ENCODE results near the gene SOAT1. TPM values are rescaled to one million over a fixed set of nuclear protein-coding genes. Genes with fewer than 3 reads are reported as not detected.

SOAT1 gene
- total and polyA plus RNA-seq, 2 of the 4 experiments (the other 2 are of a cell fraction), result 19.5 to 19.8 TPM

GRCh38 chr1:179380299-179380698 lies 86.7 kb downstream of the SOAT1 start:
- no peak overlapping the region for H3K27ac ChIP-seq (ENCODE audit: insufficient read depth, low read length)
- POLR2A ChIA-PET (ENCODE audit: unreplicated experiment), result no interaction called here
- CTCF ChIA-PET, result no interaction called here
- H3K4ac ChIP-seq (ENCODE audit: low read depth, low read length), result no peak overlapping the region
- no peaks in the 10 kb centered on the region for H3K4me1 ChIP-seq (ENCODE audit: control insufficient read depth, insufficient read depth, low read length)
- no peak overlapping the region for H2AK5ac ChIP-seq (ENCODE audit: low read depth, low read length)
- H3K9me1 ChIP-seq (ENCODE audit: insufficient read depth, low read length), result no peaks in the 10 kb centered on the region
- no peak overlapping the region for H3K4me2 ChIP-seq (ENCODE audit: low read depth, low read length)
- in situ Hi-C loops (cut with MboI; ENCODE audit: low sequenced_read_pairs) (no loop called here), intact Hi-C loops (cut with micrococcal nuclease) (no loop called here), dilution Hi-C loops (cut with HindIII; ENCODE audit: low sequenced_read_pairs, unreplicated experiment) (no loop called here)
- no peak overlapping the region for H3K23ac ChIP-seq (ENCODE audit: low read depth, low read length)
- no peak overlapping the region for H4K91ac ChIP-seq (ENCODE audit: insufficient read depth, low read depth, low read length)
- H3K18ac ChIP-seq (ENCODE audit: low read depth, low read length), result no peak overlapping the region
- no peaks in the 10 kb centered on the region for H3K27me3 ChIP-seq (ENCODE audit: control insufficient read depth, insufficient read depth, low read length)
- TF ChIP-seq USF2 (IDR thresholded peaks at IDR 0.05; ENCODE audit: low read depth, low read length) (no peak), RAD21 (IDR thresholded peaks at IDR 0.05; ENCODE audit: low read length) (no peak), BHLHE40 (IDR thresholded peaks at IDR 0.05; ENCODE audit: low read depth, low read length) (no peak), FOS (IDR thresholded peaks at IDR 0.05; ENCODE audit: low read depth, low read length) (no peak), CEBPB (IDR thresholded peaks at IDR 0.05; ENCODE audit: low read depth, low read length) (no peak), RFX5 (IDR thresholded peaks at IDR 0.05; ENCODE audit: low read depth, low read length) (no peak), CHD1 (IDR thresholded peaks at IDR 0.05; ENCODE audit: low read depth, low read length) (no peak), MXI1 (IDR thresholded peaks at IDR 0.05; ENCODE audit: borderline replicate concordance, low read depth, low read length) (no peak), CTCF (conservative IDR thresholded peaks at IDR 0.05; ENCODE audit: low read depth, low read length) (no peak), SMC3 (IDR thresholded peaks at IDR 0.05; ENCODE audit: low read depth, low read length) (no peak), POLR2A (IDR thresholded peaks at IDR 0.05; ENCODE audit: low read depth, low read length) (no peak)
- no peak overlapping the region for H3K9ac ChIP-seq (ENCODE audit: low read depth, low read length)
- no peaks in the 10 kb centered on the region for H4K20me1 ChIP-seq (ENCODE audit: insufficient read depth, low read length)
- H2BK120ac ChIP-seq (ENCODE audit: low read depth, low read length), result no peak overlapping the region
- H2BK5ac ChIP-seq (ENCODE audit: low read depth, low read length, poor library complexity, severe bottlenecking), result no peak overlapping the region
- no peaks in the 10 kb centered on the region for H3K79me1 ChIP-seq (ENCODE audit: low read depth in 1 of 2, low read length in 2 of 2)
- no peaks in the 10 kb centered on the region for H3K9me3 ChIP-seq (ENCODE audit: control insufficient read depth, insufficient read depth, low read length)
- DNase-seq (no peak), ATAC-seq (ENCODE audit: low read depth) (no peak)
- H4K8ac ChIP-seq (ENCODE audit: low read depth in 2 of 2, low read length in 2 of 2), result no peak overlapping the region
- H2BK15ac ChIP-seq (ENCODE audit: low read depth, low read length), result no peak overlapping the region
- no peaks in the 10 kb centered on the region for H3K36me3 ChIP-seq (ENCODE audit: control insufficient read depth, insufficient read depth, low read length)
- H3K56ac ChIP-seq (ENCODE audit: extremely low read depth, insufficient read depth, low read length), result no peak overlapping the region
- BruUV-seq (replicated peaks), result no TSS peak
- H2AK9ac ChIP-seq (replicated peaks; ENCODE audit: low read depth, low read length, poor library complexity), result no peak overlapping the region
- H3K4me3 ChIP-seq (ENCODE audit: insufficient read depth, low read depth, low read length), result no peak overlapping the region
- no peak overlapping the region for H2AFZ ChIP-seq (replicated peaks; ENCODE audit: low read length, poor library complexity)
- no peak overlapping the region for H3K14ac ChIP-seq (replicated peaks; ENCODE audit: low read depth, low read length)
- no peak overlapping the region for H4K5ac ChIP-seq (ENCODE audit: low read depth, low read length)
- H2BK20ac ChIP-seq (ENCODE audit: low read depth, low read length), result no peak overlapping the region
